ENCODE measurements around the gene SFXN3. TPM values are rescaled to one million over a fixed set of nuclear protein-coding genes. Genes with fewer than 3 reads are reported as not detected.
A peak's percentile ranks its signal among the peaks of the same experiment; 100 is the strongest.

SFXN3 gene
- total and polyA plus RNA-seq, 2 of the 13 experiments (the other 11 are each of a cell fraction or from before 2014, with no cell fraction given), result 16.8 to 71.5 TPM

DNA sequence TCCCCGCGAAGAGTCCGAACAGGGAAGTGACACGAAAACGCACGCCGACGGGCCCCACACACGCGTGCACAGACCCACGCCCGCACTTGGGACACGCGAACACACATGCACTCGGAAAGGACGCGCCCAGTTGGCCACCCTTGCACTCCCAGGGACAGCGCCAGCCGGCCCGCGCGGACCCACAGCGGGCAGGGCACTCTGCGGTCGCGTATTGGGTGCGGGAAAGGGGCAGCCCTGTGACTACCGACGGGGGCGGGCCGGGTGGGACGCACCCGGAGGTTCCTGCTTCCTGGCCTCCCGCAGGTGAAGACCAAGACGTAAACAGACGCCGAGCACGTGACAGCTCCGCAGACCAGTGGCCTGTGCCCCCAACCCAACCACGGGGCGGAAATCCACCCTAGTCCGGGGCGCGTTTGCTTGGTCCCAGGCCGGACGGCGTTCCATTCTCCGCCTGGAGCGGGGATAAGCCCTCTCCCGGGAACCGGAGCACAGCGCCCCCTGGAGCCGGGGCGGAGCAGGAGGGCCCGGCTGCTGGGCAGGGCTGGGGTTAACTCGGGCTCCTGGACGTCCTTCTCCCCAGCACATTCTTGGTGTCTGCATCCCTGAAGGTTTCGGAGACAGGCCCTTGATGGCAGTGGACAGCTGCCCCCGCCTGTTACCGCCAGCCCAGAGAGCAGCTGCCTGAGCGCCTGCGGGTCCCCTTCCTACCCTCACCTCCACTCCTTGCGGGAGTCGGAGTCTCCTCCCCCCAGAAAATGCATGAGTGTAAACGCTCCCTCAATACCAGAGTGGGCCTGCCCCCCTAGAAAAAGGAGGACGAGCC lies 33.5 kb upstream of the SFXN3 start (continued):
- TF ChIP-seq, protein P1, sequence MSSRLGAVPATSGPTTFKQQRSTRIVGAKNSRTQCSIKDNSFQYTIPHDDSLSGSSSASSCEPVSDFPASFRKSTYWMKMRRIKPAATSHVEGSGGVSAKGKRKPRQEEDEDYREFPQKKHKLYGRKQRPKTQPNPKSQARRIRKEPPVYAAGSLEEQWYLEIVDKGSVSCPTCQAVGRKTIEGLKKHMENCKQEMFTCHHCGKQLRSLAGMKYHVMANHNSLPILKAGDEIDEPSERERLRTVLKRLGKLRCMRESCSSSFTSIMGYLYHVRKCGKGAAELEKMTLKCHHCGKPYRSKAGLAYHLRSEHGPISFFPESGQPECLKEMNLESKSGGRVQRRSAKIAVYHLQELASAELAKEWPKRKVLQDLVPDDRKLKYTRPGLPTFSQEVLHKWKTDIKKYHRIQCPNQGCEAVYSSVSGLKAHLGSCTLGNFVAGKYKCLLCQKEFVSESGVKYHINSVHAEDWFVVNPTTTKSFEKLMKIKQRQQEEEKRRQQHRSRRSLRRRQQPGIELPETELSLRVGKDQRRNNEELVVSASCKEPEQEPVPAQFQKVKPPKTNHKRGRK (CRISPR knock-in tag; IDR thresholded peaks at IDR 0.05), result no peak
- TF ChIP-seq PTBP1 (IDR thresholded peaks at IDR 0.05; ENCODE audit: low read depth, low read length, poor library complexity, severe bottlenecking) (peak; percentile 24), RORA (CRISPR knock-in tag; IDR thresholded peaks at IDR 0.05) (no peak), AHR (CRISPR knock-in tag; IDR thresholded peaks at IDR 0.05) (0 out of 2 replicates have a peak, but pooled peaks have one; percentile 45), NCOR1 (IDR thresholded peaks at IDR 0.05; ENCODE audit: borderline replicate concordance, low read length) (no peak), KDM6A (CRISPR knock-in tag; IDR thresholded peaks at IDR 0.05; ENCODE audit: low read depth) (0 out of 2 replicates have a peak, but pooled peaks have one; percentile 5), THYN1 (CRISPR knock-in tag; IDR thresholded peaks at IDR 0.05; ENCODE audit: borderline replicate concordance, low read depth) (no peak), TP53 (CRISPR knock-in tag; conservative IDR thresholded peaks at IDR 0.05) (no peak), SNAPC2 (CRISPR knock-in tag; IDR thresholded peaks at IDR 0.05) (no peak; the same call in 1 of the 2 replicates), ZNF7 (CRISPR knock-in tag; IDR thresholded peaks at IDR 0.05) (no peak), SP2 (CRISPR knock-in tag; IDR thresholded peaks at IDR 0.05) (peak; percentile 28; the same call in 1 of the 2 replicates), SRY (CRISPR knock-in tag; IDR thresholded peaks at IDR 0.05) (no peak; the same call in 1 of the 2 replicates)
- TF ChIP-seq, protein P2, sequence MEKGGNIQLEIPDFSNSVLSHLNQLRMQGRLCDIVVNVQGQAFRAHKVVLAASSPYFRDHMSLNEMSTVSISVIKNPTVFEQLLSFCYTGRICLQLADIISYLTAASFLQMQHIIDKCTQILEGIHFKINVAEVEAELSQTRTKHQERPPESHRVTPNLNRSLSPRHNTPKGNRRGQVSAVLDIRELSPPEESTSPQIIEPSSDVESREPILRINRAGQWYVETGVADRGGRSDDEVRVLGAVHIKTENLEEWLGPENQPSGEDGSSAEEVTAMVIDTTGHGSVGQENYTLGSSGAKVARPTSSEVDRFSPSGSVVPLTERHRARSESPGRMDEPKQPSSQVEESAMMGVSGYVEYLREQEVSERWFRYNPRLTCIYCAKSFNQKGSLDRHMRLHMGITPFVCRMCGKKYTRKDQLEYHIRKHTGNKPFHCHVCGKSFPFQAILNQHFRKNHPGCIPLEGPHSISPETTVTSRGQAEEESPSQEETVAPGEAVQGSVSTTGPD (CRISPR knock-in tag; IDR thresholded peaks at IDR 0.05), result no peak
- TF ChIP-seq, protein P3, sequence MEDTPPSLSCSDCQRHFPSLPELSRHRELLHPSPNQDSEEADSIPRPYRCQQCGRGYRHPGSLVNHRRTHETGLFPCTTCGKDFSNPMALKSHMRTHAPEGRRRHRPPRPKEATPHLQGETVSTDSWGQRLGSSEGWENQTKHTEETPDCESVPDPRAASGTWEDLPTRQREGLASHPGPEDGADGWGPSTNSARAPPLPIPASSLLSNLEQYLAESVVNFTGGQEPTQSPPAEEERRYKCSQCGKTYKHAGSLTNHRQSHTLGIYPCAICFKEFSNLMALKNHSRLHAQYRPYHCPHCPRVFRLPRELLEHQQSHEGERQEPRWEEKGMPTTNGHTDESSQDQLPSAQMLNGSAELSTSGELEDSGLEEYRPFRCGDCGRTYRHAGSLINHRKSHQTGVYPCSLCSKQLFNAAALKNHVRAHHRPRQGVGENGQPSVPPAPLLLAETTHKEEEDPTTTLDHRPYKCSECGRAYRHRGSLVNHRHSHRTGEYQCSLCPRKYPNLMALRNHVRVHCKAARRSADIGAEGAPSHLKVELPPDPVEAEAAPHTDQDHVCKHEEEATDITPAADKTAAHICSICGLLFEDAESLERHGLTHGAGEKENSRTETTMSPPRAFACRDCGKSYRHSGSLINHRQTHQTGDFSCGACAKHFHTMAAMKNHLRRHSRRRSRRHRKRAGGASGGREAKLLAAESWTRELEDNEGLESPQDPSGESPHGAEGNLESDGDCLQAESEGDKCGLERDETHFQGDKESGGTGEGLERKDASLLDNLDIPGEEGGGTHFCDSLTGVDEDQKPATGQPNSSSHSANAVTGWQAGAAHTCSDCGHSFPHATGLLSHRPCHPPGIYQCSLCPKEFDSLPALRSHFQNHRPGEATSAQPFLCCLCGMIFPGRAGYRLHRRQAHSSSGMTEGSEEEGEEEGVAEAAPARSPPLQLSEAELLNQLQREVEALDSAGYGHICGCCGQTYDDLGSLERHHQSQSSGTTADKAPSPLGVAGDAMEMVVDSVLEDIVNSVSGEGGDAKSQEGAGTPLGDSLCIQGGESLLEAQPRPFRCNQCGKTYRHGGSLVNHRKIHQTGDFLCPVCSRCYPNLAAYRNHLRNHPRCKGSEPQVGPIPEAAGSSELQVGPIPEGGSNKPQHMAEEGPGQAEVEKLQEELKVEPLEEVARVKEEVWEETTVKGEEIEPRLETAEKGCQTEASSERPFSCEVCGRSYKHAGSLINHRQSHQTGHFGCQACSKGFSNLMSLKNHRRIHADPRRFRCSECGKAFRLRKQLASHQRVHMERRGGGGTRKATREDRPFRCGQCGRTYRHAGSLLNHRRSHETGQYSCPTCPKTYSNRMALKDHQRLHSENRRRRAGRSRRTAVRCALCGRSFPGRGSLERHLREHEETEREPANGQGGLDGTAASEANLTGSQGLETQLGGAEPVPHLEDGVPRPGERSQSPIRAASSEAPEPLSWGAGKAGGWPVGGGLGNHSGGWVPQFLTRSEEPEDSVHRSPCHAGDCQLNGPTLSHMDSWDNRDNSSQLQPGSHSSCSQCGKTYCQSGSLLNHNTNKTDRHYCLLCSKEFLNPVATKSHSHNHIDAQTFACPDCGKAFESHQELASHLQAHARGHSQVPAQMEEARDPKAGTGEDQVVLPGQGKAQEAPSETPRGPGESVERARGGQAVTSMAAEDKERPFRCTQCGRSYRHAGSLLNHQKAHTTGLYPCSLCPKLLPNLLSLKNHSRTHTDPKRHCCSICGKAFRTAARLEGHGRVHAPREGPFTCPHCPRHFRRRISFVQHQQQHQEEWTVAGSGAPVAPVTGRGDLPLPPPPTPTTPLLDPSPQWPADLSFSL (CRISPR knock-in tag; IDR thresholded peaks at IDR 0.05), result no peak
- TF ChIP-seq, protein P4, sequence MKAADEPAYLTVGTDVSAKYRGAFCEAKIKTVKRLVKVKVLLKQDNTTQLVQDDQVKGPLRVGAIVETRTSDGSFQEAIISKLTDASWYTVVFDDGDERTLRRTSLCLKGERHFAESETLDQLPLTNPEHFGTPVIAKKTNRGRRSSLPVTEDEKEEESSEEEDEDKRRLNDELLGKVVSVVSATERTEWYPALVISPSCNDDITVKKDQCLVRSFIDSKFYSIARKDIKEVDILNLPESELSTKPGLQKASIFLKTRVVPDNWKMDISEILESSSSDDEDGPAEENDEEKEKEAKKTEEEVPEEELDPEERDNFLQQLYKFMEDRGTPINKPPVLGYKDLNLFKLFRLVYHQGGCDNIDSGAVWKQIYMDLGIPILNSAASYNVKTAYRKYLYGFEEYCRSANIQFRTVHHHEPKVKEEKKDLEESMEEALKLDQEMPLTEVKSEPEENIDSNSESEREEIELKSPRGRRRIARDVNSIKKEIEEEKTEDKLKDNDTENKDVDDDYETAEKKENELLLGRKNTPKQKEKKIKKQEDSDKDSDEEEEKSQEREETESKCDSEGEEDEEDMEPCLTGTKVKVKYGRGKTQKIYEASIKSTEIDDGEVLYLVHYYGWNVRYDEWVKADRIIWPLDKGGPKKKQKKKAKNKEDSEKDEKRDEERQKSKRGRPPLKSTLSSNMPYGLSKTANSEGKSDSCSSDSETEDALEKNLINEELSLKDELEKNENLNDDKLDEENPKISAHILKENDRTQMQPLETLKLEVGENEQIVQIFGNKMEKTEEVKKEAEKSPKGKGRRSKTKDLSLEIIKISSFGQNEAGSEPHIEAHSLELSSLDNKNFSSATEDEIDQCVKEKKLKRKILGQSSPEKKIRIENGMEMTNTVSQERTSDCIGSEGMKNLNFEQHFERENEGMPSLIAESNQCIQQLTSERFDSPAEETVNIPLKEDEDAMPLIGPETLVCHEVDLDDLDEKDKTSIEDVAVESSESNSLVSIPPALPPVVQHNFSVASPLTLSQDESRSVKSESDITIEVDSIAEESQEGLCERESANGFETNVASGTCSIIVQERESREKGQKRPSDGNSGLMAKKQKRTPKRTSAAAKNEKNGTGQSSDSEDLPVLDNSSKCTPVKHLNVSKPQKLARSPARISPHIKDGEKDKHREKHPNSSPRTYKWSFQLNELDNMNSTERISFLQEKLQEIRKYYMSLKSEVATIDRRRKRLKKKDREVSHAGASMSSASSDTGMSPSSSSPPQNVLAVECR (CRISPR knock-in tag; IDR thresholded peaks at IDR 0.05; ENCODE audit: borderline replicate concordance), result peak; percentile 73
